ENCODE data around the gene PLD1. TPM values are rescaled to one million over a fixed set of nuclear protein-coding genes. Genes with fewer than 3 reads are reported as not detected.

PLD1 gene
- total and polyA plus RNA-seq, 4 donors: 4.9 to 31.5 (median 18.6) TPM

DNA sequence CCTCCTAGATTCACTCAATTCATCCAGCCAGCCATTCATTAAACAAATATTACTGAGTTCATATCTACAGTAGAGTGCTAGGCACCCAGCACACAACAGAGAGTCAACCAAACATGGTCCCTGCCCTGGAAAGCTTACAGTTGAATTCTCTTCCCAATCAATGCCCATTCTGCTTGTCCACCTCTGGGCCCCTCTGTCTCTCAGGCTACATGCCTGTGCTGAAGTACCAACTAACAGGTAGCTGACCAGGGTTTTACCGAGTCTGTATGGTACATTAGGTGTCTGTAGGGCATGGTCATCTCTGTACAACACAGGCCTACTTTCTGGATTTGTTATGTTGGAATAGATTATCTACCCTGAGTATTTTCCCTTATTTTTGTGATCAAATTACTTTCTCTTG lies 23.3 kb downstream of the PLD1 start:
- no peak for DNase-seq (ENCODE audit: low spot score)
- TF ChIP-seq, protein P1, sequence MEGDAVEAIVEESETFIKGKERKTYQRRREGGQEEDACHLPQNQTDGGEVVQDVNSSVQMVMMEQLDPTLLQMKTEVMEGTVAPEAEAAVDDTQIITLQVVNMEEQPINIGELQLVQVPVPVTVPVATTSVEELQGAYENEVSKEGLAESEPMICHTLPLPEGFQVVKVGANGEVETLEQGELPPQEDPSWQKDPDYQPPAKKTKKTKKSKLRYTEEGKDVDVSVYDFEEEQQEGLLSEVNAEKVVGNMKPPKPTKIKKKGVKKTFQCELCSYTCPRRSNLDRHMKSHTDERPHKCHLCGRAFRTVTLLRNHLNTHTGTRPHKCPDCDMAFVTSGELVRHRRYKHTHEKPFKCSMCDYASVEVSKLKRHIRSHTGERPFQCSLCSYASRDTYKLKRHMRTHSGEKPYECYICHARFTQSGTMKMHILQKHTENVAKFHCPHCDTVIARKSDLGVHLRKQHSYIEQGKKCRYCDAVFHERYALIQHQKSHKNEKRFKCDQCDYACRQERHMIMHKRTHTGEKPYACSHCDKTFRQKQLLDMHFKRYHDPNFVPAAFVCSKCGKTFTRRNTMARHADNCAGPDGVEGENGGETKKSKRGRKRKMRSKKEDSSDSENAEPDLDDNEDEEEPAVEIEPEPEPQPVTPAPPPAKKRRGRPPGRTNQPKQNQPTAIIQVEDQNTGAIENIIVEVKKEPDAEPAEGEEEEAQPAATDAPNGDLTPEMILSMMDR (IDR thresholded peaks at IDR 0.05; ENCODE audit: low read depth, low read length, missing input control): no peak
- TF ChIP-seq NR2F2 (IDR thresholded peaks at IDR 0.05) (no peak), FOXA2 (IDR thresholded peaks at IDR 0.05) (no peak), YY1 (IDR thresholded peaks at IDR 0.05) (no peak), JUND (IDR thresholded peaks at IDR 0.05) (no peak), HNF4G (IDR thresholded peaks at IDR 0.05) (no peak), HNF4A (conservative IDR thresholded peaks at IDR 0.05) (no peak), RAD21 (IDR thresholded peaks at IDR 0.05) (no peak), TAF1 (conservative IDR thresholded peaks at IDR 0.05) (no peak), EGR1 (IDR thresholded peaks at IDR 0.05; ENCODE audit: low read depth in 2 of 2) (no peak), FOXA1 (IDR thresholded peaks at IDR 0.05) (no peak), SP1 (IDR thresholded peaks at IDR 0.05) (no peak), RXRA (IDR thresholded peaks at IDR 0.05) (no peak), GABPA (IDR thresholded peaks at IDR 0.05 in 1 of 2, conservative IDR thresholded peaks at IDR 0.05 in 1 of 2) (no peak)
- TF ChIP-seq, protein P2, sequence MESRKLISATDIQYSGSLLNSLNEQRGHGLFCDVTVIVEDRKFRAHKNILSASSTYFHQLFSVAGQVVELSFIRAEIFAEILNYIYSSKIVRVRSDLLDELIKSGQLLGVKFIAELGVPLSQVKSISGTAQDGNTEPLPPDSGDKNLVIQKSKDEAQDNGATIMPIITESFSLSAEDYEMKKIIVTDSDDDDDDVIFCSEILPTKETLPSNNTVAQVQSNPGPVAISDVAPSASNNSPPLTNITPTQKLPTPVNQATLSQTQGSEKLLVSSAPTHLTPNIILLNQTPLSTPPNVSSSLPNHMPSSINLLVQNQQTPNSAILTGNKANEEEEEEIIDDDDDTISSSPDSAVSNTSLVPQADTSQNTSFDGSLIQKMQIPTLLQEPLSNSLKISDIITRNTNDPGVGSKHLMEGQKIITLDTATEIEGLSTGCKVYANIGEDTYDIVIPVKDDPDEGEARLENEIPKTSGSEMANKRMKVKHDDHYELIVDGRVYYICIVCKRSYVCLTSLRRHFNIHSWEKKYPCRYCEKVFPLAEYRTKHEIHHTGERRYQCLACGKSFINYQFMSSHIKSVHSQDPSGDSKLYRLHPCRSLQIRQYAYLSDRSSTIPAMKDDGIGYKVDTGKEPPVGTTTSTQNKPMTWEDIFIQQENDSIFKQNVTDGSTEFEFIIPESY (IDR thresholded peaks at IDR 0.05): no peak
- TF ChIP-seq, protein P3, sequence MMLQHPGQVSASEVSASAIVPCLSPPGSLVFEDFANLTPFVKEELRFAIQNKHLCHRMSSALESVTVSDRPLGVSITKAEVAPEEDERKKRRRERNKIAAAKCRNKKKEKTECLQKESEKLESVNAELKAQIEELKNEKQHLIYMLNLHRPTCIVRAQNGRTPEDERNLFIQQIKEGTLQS (IDR thresholded peaks at IDR 0.05): no peak
- TF ChIP-seq, protein P4, sequence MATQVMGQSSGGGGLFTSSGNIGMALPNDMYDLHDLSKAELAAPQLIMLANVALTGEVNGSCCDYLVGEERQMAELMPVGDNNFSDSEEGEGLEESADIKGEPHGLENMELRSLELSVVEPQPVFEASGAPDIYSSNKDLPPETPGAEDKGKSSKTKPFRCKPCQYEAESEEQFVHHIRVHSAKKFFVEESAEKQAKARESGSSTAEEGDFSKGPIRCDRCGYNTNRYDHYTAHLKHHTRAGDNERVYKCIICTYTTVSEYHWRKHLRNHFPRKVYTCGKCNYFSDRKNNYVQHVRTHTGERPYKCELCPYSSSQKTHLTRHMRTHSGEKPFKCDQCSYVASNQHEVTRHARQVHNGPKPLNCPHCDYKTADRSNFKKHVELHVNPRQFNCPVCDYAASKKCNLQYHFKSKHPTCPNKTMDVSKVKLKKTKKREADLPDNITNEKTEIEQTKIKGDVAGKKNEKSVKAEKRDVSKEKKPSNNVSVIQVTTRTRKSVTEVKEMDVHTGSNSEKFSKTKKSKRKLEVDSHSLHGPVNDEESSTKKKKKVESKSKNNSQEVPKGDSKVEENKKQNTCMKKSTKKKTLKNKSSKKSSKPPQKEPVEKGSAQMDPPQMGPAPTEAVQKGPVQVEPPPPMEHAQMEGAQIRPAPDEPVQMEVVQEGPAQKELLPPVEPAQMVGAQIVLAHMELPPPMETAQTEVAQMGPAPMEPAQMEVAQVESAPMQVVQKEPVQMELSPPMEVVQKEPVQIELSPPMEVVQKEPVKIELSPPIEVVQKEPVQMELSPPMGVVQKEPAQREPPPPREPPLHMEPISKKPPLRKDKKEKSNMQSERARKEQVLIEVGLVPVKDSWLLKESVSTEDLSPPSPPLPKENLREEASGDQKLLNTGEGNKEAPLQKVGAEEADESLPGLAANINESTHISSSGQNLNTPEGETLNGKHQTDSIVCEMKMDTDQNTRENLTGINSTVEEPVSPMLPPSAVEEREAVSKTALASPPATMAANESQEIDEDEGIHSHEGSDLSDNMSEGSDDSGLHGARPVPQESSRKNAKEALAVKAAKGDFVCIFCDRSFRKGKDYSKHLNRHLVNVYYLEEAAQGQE (IDR thresholded peaks at IDR 0.05): no peak
- TF ChIP-seq, protein P5, sequence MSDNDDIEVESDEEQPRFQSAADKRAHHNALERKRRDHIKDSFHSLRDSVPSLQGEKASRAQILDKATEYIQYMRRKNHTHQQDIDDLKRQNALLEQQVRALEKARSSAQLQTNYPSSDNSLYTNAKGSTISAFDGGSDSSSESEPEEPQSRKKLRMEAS (IDR thresholded peaks at IDR 0.05): no peak
- no peak overlapping the region for H3K4me3 ChIP-seq (ENCODE audit: low read depth in 1 of 3, low read length in 3 of 3)
- H3K36me3 ChIP-seq (ENCODE audit: control insufficient read depth in 4 of 4, insufficient read depth in 3 of 4, low read depth in 1 of 4, low read length in 3 of 4): peaks cover 0 to 1% (median 0%) of the 10 kb centered on the region in 4 donors
- H3K9ac ChIP-seq (ENCODE audit: low read depth in 1 of 2, low read length in 2 of 2): no peak overlapping the region
- 94% methylated on average over 1 of the region's 1 CpG for whole genome bisulfite sequencing
- H3K27me3 ChIP-seq (ENCODE audit: control insufficient read depth in 4 of 4, insufficient read depth in 4 of 4, low read length in 3 of 4): no peaks in the 10 kb centered on the region
- no peak overlapping the region for H3K27ac ChIP-seq (ENCODE audit: low read depth in 1 of 2, low read length in 2 of 2)
- H3K4me1 ChIP-seq (ENCODE audit: control insufficient read depth in 4 of 4, insufficient read depth in 4 of 4, low read length in 3 of 4): peaks cover 0 to 1% (median 0%) of the 10 kb centered on the region in 4 donors
- no peaks in the 10 kb centered on the region for H3K9me3 ChIP-seq (ENCODE audit: control insufficient read depth in 4 of 4, low read length in 3 of 4)
